Left ventricle myocardium inferior (tissue), 1 donor: Measurements from ENCODE around the gene OR6K2. TPM values are rescaled to one million over a fixed set of nuclear protein-coding genes. Genes with fewer than 3 reads are reported as not detected.

ENCODE experiments used
- DNase-seq: peaks from one replicate; pipeline ENCODE4 v3.0.0-alpha.2; 2020
- H3K27ac ChIP-seq: fragments of 200-600 bp; replicated peaks from 2 replicates; pipeline ENCODE4 v1.8.0; 2021
- H3K27me3 ChIP-seq: fragments of 200-600 bp; 2 replicates; pipeline ENCODE4 v1.8.0; 2021; ENCODE audit warnings: low read depth
- H3K36me3 ChIP-seq: fragments of 200-600 bp; 2 replicates; pipeline ENCODE4 v1.8.0; 2021
- H3K4me1 ChIP-seq: fragments of 200-600 bp; 2 replicates; pipeline ENCODE4 v1.8.0; 2021
- H3K4me3 ChIP-seq: fragments of 200-600 bp; 2 replicates; pipeline ENCODE4 v1.8.0; 2021; ENCODE audit warnings: mild to moderate bottlenecking, moderate library complexity
- H3K9me3 ChIP-seq: fragments of 200-600 bp; replicated peaks from 2 replicates; pipeline ENCODE4 v1.8.0; 2021
- CTCF ChIP-seq: fragments of 200-600 bp; IDR thresholded peaks from 2 replicates; pipeline ENCODE4 v1.8.0; 2021; ENCODE audit warnings: antibody characterized with exemption, mild to moderate bottlenecking, borderline replicate concordance
- intact Hi-C: fragments of 100-400 bp; cut with micrococcal nuclease; formaldehyde crosslinking; loops from one replicate; pipeline ENCODE4 v1.11.0; 2022
- total RNA-seq: library from RNA; stranded (reverse); fragmentation: NEBNext Ultra II Directional; extraction: Animal tissue kit (Norgen Biotek cat#: 25700); gene quantifications from one replicate; pipeline ENCODE4 v1.2.1, GENCODE V29; 2021
- donor health status: DM: no; HTN: yes; CAD: no; lungs with severe emphysema.

OR6K2 gene
- total RNA-seq, 1 donor from 2014 or later: not detected

GRCh38 chr1:158674302-158674701 is 26.1 kb downstream of the OR6K2 start:
- H3K4me3 ChIP-seq: no peak overlapping the region
- no peaks in the 10 kb centered on the region for H3K4me1 ChIP-seq
- H3K27me3 ChIP-seq: no peaks in the 10 kb centered on the region
- TF ChIP-seq CTCF: no peak
- no peaks in the 10 kb centered on the region for H3K9me3 ChIP-seq
- DNase-seq: no peak
- no peaks in the 10 kb centered on the region for H3K36me3 ChIP-seq
- no peak overlapping the region for H3K27ac ChIP-seq
- intact Hi-C loops: no loop called here

DNA sequence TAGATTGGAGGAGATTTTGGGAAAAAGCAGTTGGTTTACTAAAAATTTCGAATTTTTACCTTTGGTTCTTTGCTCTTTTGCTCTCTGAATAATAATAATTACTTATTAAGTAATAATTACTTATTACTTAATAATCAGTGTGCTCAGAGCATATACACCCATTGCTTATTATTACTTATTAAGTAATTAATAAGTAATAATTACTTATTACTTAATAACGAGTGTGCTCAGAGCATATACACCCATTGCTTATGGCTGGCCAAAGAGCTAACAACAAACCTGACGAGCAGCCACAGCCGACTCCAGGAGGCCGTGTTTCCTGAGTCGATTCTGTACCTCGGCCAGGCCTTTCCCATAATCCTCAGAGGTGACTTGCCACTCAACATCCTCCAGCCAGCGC is 34.4 kb downstream of the OR6K2 start:
- TF ChIP-seq CTCF: no peak
- H3K4me1 ChIP-seq: no peaks in the 10 kb centered on the region
- no peaks in the 10 kb centered on the region for H3K36me3 ChIP-seq
- no peak overlapping the region for H3K4me3 ChIP-seq
- intact Hi-C loops: loop anchor here (10.0 kb wide), 1 partner anchor 89 kb away; the partner anchor contains the start of gene OR6K6
- H3K27me3 ChIP-seq: no peaks in the 10 kb centered on the region
- H3K27ac ChIP-seq: no peak overlapping the region
- no peak for DNase-seq
- no peaks in the 10 kb centered on the region for H3K9me3 ChIP-seq

DNA sequence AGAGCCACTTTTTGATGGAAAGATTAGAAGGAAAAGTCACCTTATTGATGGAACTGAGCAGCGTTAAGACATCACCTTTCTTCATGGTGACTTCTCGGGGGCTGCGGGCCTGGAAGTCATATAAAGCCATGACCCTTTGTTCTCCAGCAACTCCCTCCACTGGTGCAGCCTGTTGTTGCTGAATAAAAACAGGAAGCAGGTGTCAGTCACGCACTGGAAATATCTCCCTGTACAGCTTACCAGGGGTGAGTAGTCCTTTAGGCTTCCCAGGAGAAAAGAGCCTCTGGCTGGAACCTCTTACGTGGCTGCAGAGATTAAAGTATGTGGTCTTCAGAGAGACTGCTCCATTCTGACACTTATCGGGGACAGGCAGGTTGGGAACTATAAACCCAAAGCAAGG is 45.9 kb downstream of the OR6K2 start:
- DNase-seq: no peak
- H3K9me3 ChIP-seq: no peaks in the 10 kb centered on the region
- no peak overlapping the region for H3K4me3 ChIP-seq
- no peak overlapping the region for H3K27ac ChIP-seq
- no peak for TF ChIP-seq CTCF
- intact Hi-C loops: no loop called here
- H3K4me1 ChIP-seq: peaks cover 5% of the 10 kb centered on the region
- H3K27me3 ChIP-seq: no peaks in the 10 kb centered on the region
- no peaks in the 10 kb centered on the region for H3K36me3 ChIP-seq

GRCh38 chr1:158654086-158654485 is 46.4 kb downstream of the OR6K2 start:
- Histone ChIP-seq H3K4me1 (peaks cover 5% of the 10 kb centered on the region), H3K27ac (no peak overlapping the region), H3K9me3 (no peaks in the 10 kb centered on the region), H3K4me3 (no peak overlapping the region), H3K27me3 (no peaks in the 10 kb centered on the region), H3K36me3 (no peaks in the 10 kb centered on the region)
- no peak for TF ChIP-seq CTCF
- intact Hi-C loops: no loop called here
- DNase-seq: no peak

GRCh38 chr1:158652721-158653334 is 47.6 kb downstream of the OR6K2 start:
- H3K27ac ChIP-seq: no peak overlapping the region
- peaks cover 5% of the 10 kb centered on the region for H3K4me1 ChIP-seq
- H3K27me3 ChIP-seq: no peaks in the 10 kb centered on the region
- no peak for TF ChIP-seq CTCF
- intact Hi-C loops: no loop called here
- no peak overlapping the region for H3K4me3 ChIP-seq
- no peaks in the 10 kb centered on the region for H3K36me3 ChIP-seq
- H3K9me3 ChIP-seq: no peaks in the 10 kb centered on the region
- no peak for DNase-seq

Other genes with a start within 250 kb of the OR6K2 start
- not detected for gene OR10K1, start 238.8 kb downstream of the OR6K2 start, total RNA-seq
- gene OR10R2, start 228.4 kb downstream of the OR6K2 start, total RNA-seq: not detected
- not detected for gene OR6Y1, start 146.2 kb downstream of the OR6K2 start, total RNA-seq
- gene OR6P1, start 130.1 kb downstream of the OR6K2 start, total RNA-seq: not detected
- not detected for gene OR10X1, start 120.8 kb downstream of the OR6K2 start, total RNA-seq
- gene OR10Z1, start 95.4 kb downstream of the OR6K2 start, total RNA-seq: not detected
- not detected for gene SPTA1, start 13.9 kb downstream of the OR6K2 start, total RNA-seq
- not detected for gene OR6K3, start 20.1 kb upstream of the OR6K2 start, total RNA-seq
- gene OR6K6, start 54.1 kb upstream of the OR6K2 start, total RNA-seq: not detected
- not detected for gene OR6N1, start 71.5 kb upstream of the OR6K2 start, total RNA-seq
- not detected for gene OR6N2, start 80.6 kb upstream of the OR6K2 start, total RNA-seq
- 2.7 TPM for gene MNDA, start 130.7 kb upstream of the OR6K2 start, total RNA-seq
- 0.11 TPM for gene PYHIN1, start 230.9 kb upstream of the OR6K2 start, total RNA-seq